AG04449 (cell line): ENCODE data around the gene LANCL2.

Experiments
- CTCF ChIA-PET: fragments of 350-600 bp; formaldehyde crosslinking; extraction: SDS; loops from one replicate; lab custom pipeline; 2021; ENCODE audit warnings: antibody characterized with exemption; lab: Yijun Ruan, JAX
- POLR2A ChIA-PET: fragments of 400-600, 350-600 bp; formaldehyde crosslinking; extraction: SDS; loops from one replicate; lab custom pipeline; 2020; ENCODE audit warnings: antibody characterized with exemption, inconsistent platforms; lab: Yijun Ruan, JAX
- DNase-seq: peaks from one replicate; pipeline ENCODE4 v3.0.0-alpha.2; 2010; ENCODE audit warnings: low read depth, low spot score
- H3K4me3 ChIP-seq: 2 replicates; pipeline ENCODE4 v1.5.1; 2011; ENCODE audit warnings: low read depth, mild to moderate bottlenecking, control low read depth, low read length
- CTCF ChIP-seq: IDR thresholded peaks from one replicate; pipeline ENCODE4 v1.5.1; 2011; ENCODE audit warnings: mild to moderate bottlenecking, moderate library complexity, low read length, control low read depth, inconsistent platforms; ENCODE audit not compliant: insufficient read depth; ENCODE audit errors: missing control alignments

LANCL2 gene

GRCh38 chr7:55365675-55366460, 731 bp downstream of the LANCL2 start:
- ChIA-PET POLR2A (interaction anchor here (0.6 to 1.4 kb wide), 6 partner anchors 13 to 80 kb away, joined by 3 to 5 read pairs (median 3); no protein-coding TSS in a partner anchor), CTCF (interaction anchor here (0.9 to 1.4 kb wide), 3 partner anchors 9 to 50 kb away, joined by 3 to 4 read pairs (median 3); no protein-coding TSS in a partner anchor)
- peak; percentile 57 for TF ChIP-seq CTCF
- peak overlapping the region; percentile 98 for H3K4me3 ChIP-seq
- DNase-seq: peak; percentile 84

- POLR2A ChIA-PET: interaction anchor here (0.6 to 1.4 kb wide), 5 partner anchors 13 to 63 kb away, joined by 3 to 5 read pairs (median 3); no protein-coding TSS in a partner anchor
- TF ChIP-seq CTCF: no peak
- CTCF ChIA-PET: interaction anchor here (0.9 to 1.4 kb wide), 3 partner anchors 8 to 49 kb away, joined by 3 to 4 read pairs (median 3); no protein-coding TSS in a partner anchor
- H3K4me3 ChIP-seq: peak overlapping the region; percentile 98
- DNase-seq: no peak
These were observed 1.4 kb downstream of the LANCL2 start for GRCh38 chr7:55366461-55367070.

GRCh38 chr7:55367283-55367840, 2.2 kb downstream of the LANCL2 start:
- TF ChIP-seq CTCF: no peak
- peak overlapping the region; percentile 98 for H3K4me3 ChIP-seq
- no peak for DNase-seq
- CTCF ChIA-PET: no interaction called here
- POLR2A ChIA-PET: no interaction called here

- TF ChIP-seq CTCF: no peak
- ChIA-PET POLR2A (interaction anchor here (0.7 to 1.2 kb wide), 4 partner anchors 10 to 611 kb away, joined by 3 to 4 read pairs (median 3); partner anchors contain the start of gene SEC61G), CTCF (interaction anchor here (1.0 to 5.8 kb wide), 2 partner anchors 45 to 64 kb away, joined by 3 to 30 read pairs; no protein-coding TSS in a partner anchor)
- H3K4me3 ChIP-seq: peak overlapping the region; percentile 19; the same call in 1 of the 2 replicates
- peak; percentile 83 for DNase-seq
These were observed 4.6 kb downstream of the LANCL2 start for GRCh38 chr7:55369427-55370400.

- no peak overlapping the region for H3K4me3 ChIP-seq
- no peak for TF ChIP-seq CTCF
- ChIA-PET POLR2A (no interaction called here), CTCF (interaction anchor here (0.8 to 5.8 kb wide), 3 partner anchors 8 to 94 kb away, joined by 3 to 30 read pairs (median 14); no protein-coding TSS in a partner anchor)
- DNase-seq: no peak
These were observed 9.1 kb downstream of the LANCL2 start for GRCh38 chr7:55374213-55374612.
